Left ventricle myocardium inferior (tissue), 1 donor: ENCODE data around the gene NOL4L. TPM values are rescaled to one million over a fixed set of nuclear protein-coding genes. Genes with fewer than 3 reads are reported as not detected.

Source experiments
- DNase-seq: peaks from one replicate; pipeline ENCODE4 v3.0.0-alpha.2; 2020
- H3K27ac ChIP-seq: fragments of 200-600 bp; replicated peaks from 2 replicates; pipeline ENCODE4 v1.8.0; 2021
- H3K27me3 ChIP-seq: fragments of 200-600 bp; 2 replicates; pipeline ENCODE4 v1.8.0; 2021; ENCODE audit warnings: low read depth
- H3K36me3 ChIP-seq: fragments of 200-600 bp; 2 replicates; pipeline ENCODE4 v1.8.0; 2021
- H3K4me1 ChIP-seq: fragments of 200-600 bp; 2 replicates; pipeline ENCODE4 v1.8.0; 2021
- H3K4me3 ChIP-seq: fragments of 200-600 bp; 2 replicates; pipeline ENCODE4 v1.8.0; 2021; ENCODE audit warnings: mild to moderate bottlenecking, moderate library complexity
- H3K9me3 ChIP-seq: fragments of 200-600 bp; replicated peaks from 2 replicates; pipeline ENCODE4 v1.8.0; 2021
- intact Hi-C: fragments of 100-400 bp; cut with micrococcal nuclease; formaldehyde crosslinking; loops from one replicate; pipeline ENCODE4 v1.11.0; 2022
- total RNA-seq: library from RNA; stranded (reverse); fragmentation: NEBNext Ultra II Directional; extraction: Animal tissue kit (Norgen Biotek cat#: 25700); gene quantifications from one replicate; pipeline ENCODE4 v1.2.1, GENCODE V29; 2021
- TF ChIP-seq, protein P1 (sequence below): fragments of 200-600 bp; IDR thresholded peaks from 2 replicates; pipeline ENCODE4 v1.8.0; 2021; ENCODE audit warnings: antibody characterized with exemption, mild to moderate bottlenecking, borderline replicate concordance
- donor health status: DM: no; HTN: yes; CAD: no; lungs with severe emphysema.

NOL4L gene
- total RNA-seq, 1 donor from 2014 or later: 5.6 TPM

DNA sequence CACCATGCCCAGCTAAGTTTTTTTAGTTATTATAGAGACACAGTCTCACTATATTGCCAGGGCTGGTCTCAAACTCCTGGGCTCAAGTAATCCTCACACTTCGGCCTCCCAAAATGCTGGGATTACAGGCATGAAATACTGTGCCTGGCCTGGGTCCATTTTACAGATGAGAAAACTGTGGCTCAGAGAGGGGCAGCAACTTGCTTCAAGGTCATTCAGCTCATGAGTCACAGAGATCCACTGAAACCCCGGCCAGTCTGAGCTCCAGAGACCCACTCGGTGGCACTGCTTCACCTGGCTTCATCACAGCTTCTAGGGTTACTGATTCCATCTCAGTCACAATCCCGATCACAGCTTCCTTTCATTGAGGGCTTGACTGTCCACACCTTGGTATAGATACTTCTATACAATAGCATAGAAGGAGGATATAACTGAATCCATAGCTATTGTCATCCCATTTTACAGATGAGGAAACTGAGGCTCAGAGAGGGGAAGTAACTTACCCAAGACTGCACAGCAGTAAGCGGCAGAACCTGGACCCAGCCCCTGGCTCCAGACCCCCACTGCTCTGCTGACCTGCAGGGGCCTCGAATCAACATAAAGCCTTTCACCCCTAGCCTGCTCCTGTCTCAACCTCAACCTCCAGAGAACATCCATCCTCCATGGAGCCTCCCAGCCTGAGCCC lies 11.8 kb downstream of the NOL4L start:
- H3K9me3 ChIP-seq: no peaks in the 10 kb centered on the region
- intact Hi-C loops: no loop called here
- no peaks in the 10 kb centered on the region for H3K36me3 ChIP-seq
- no peaks in the 10 kb centered on the region for H3K4me1 ChIP-seq
- TF ChIP-seq, protein P1, sequence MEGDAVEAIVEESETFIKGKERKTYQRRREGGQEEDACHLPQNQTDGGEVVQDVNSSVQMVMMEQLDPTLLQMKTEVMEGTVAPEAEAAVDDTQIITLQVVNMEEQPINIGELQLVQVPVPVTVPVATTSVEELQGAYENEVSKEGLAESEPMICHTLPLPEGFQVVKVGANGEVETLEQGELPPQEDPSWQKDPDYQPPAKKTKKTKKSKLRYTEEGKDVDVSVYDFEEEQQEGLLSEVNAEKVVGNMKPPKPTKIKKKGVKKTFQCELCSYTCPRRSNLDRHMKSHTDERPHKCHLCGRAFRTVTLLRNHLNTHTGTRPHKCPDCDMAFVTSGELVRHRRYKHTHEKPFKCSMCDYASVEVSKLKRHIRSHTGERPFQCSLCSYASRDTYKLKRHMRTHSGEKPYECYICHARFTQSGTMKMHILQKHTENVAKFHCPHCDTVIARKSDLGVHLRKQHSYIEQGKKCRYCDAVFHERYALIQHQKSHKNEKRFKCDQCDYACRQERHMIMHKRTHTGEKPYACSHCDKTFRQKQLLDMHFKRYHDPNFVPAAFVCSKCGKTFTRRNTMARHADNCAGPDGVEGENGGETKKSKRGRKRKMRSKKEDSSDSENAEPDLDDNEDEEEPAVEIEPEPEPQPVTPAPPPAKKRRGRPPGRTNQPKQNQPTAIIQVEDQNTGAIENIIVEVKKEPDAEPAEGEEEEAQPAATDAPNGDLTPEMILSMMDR: no peak
- peaks cover 20% of the 10 kb centered on the region for H3K27me3 ChIP-seq
- DNase-seq: no peak
- H3K4me3 ChIP-seq: no peak overlapping the region
- H3K27ac ChIP-seq: no peak overlapping the region

DNA sequence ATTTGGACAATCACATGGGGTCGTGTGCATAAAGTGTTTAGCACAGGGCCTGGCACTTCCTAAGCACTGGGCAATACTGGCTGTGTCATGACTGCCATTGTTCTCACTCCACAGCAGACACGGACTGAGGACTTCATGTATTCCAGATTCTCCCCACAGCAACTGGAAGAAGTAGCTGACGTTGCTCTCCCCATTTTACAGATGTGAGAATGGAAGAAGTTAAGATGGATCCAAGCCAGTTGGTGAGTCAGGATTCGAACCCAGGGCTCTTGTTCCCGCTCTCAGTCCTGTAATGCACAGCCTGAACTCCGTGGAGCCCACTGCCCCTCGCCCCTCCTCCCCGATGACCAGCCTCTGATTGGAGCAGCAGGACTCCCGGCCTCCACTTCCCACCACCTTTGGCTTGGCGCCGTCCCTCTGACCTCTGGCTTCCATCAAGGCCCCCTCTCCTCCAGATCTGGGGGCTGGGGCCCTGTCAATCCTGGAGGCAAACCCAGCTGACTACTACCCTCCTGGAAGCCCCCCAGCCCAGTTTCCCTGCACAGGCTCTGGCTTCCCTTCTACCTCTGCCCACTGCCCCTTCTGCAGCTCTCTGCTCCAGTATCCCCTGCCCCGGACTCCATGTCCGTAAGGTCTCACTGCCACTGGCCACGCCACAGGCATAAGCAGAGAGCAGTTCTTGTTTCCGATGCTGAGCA lies 12.7 kb downstream of the NOL4L start:
- no peak overlapping the region for H3K4me3 ChIP-seq
- no peaks in the 10 kb centered on the region for H3K36me3 ChIP-seq
- H3K27me3 ChIP-seq: peaks cover 20% of the 10 kb centered on the region
- H3K27ac ChIP-seq: no peak overlapping the region
- TF ChIP-seq, protein P1: no peak
- DNase-seq: no peak
- H3K9me3 ChIP-seq: no peaks in the 10 kb centered on the region
- intact Hi-C loops: no loop called here
- no peaks in the 10 kb centered on the region for H3K4me1 ChIP-seq

DNA sequence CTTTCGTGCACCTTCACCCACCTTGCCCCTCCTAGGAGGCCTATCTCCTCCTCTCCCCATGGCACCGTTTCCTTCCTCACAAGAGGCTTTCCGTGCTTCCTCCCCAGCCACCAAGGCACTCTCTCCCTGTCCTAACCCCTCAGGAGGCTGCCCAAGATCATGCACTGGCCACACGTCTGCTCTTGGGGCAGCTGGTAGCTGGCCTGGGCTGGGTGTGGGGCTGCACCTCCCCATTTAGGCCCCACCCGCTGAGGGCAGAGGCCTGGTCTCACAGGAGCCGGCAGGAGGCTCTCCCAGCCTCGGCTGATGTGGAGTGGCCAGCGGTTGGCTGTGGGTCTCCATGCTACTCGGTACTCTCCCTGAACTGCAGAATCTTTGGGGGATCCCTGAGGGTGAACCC lies 13.6 kb downstream of the NOL4L start:
- no peak for DNase-seq

GRCh38 chr20:32570401-32571190 lies 14.5 kb downstream of the NOL4L start:
- no peak for DNase-seq
- Histone ChIP-seq H3K4me3 (no peak overlapping the region), H3K27me3 (peaks cover 16% of the 10 kb centered on the region), H3K9me3 (no peaks in the 10 kb centered on the region), H3K27ac (no peak overlapping the region), H3K4me1 (no peaks in the 10 kb centered on the region), H3K36me3 (no peaks in the 10 kb centered on the region)
- TF ChIP-seq, protein P1: no peak
- intact Hi-C loops: no loop called here

More for the DNA sequence above, 13.6 kb downstream of the NOL4L start:
- H3K36me3 ChIP-seq: no peaks in the 10 kb centered on the region
- intact Hi-C loops: no loop called here
- no peaks in the 10 kb centered on the region for H3K9me3 ChIP-seq
- TF ChIP-seq, protein P1: no peak
- H3K27ac ChIP-seq: no peak overlapping the region
- peaks cover 20% of the 10 kb centered on the region for H3K27me3 ChIP-seq
- no peak overlapping the region for H3K4me3 ChIP-seq
- H3K4me1 ChIP-seq: no peaks in the 10 kb centered on the region

DNA sequence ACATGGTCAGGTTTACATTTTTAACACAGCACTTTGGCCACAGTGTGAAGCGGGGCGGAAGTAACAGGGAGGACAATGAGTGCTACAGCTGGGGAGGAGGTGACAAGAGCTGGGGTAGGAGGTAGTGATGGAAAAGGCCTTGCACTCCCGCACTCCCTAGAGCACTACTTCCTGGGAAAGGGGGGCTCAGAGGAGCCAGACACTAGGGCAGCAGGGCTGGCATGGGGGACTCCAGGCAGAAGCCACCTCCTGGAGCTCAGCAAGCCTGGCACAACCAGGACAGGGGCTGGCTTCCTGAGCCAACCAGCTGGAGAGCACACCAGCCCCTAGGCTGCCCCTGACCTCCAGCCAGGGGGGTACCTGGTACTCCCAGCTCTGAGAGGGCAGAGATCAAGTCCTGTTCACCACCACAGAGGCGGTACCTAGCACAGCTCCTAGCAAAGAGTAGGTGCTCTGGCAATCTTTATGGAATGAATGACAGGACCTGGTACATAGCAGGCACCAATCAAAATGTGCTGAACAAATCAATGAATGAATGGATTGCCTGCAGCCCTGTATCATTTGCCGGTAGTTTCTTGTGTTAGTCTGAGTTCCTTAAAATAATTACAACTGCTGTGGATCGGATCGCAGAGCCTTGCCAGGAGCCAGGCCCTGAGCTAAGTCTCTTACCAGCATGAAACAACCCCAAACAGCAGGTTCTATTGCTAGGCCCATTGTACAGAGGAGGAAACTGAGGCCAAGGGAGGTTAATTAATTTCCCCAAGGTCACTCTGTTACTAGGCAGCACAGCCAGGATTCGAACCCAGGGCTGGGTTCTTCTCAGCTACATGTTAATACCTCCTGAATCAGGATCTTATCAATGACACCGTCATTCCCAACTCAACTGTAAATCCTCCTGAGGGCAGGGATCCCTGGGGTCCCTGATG lies 15.5 kb downstream of the NOL4L start:
- intact Hi-C loops: no loop called here
- H3K27ac ChIP-seq: no peak overlapping the region
- TF ChIP-seq, protein P1: no peak
- DNase-seq: no peak
- H3K4me3 ChIP-seq: no peak overlapping the region
- H3K9me3 ChIP-seq: no peaks in the 10 kb centered on the region
- peaks cover 11% of the 10 kb centered on the region for H3K27me3 ChIP-seq
- no peaks in the 10 kb centered on the region for H3K4me1 ChIP-seq
- no peaks in the 10 kb centered on the region for H3K36me3 ChIP-seq
